Mesodermal cell (in vitro differentiated cells): ENCODE results near the gene USP15.
"Not testable (repeated sequence)": the region's sequence is repeated elsewhere in the genome, so short reads cannot be mapped to it uniquely, and the experiment has no call there.

Source experiments
- H3K27ac ChIP-seq: 2 replicates; pipeline ENCODE4 v1.7.0; 2013; ENCODE audit warnings: mild to moderate bottlenecking, low read depth, low read length, moderate library complexity; ENCODE audit not compliant: severe bottlenecking
- H3K36me3 ChIP-seq: 2 replicates; pipeline ENCODE4 v1.7.1; 2013; ENCODE audit warnings: mild to moderate bottlenecking, low read length, moderate library complexity; ENCODE audit not compliant: control insufficient read depth, insufficient read depth
- H3K4me1 ChIP-seq: one replicate; pipeline ENCODE4 v1.7.1; 2013; ENCODE audit warnings: mild to moderate bottlenecking, low read length; ENCODE audit not compliant: insufficient read depth, control insufficient read depth, poor library complexity, severe bottlenecking
- H3K4me3 ChIP-seq: 2 replicates; pipeline ENCODE4 v1.7.0; 2013; ENCODE audit warnings: low read length, control low read depth, mild to moderate bottlenecking; ENCODE audit not compliant: insufficient read depth, poor library complexity, severe bottlenecking; ENCODE audit errors: extremely low read depth
- H3K9me3 ChIP-seq: 2 replicates; pipeline ENCODE4 v1.7.1; 2013; ENCODE audit warnings: mild to moderate bottlenecking, low read length, moderate library complexity; ENCODE audit not compliant: control insufficient read depth
- WGBS, 2 experiments: methylation state at CpG; one replicate each; pipeline ENCODE4 v1.1.5; 2013; ENCODE audit warnings: missing lambda C conversion rate in 2 of 2; ENCODE audit not compliant: insufficient coverage in 2 of 2; 5-methylcytosine and 5-hydroxymethylcytosine counted together

USP15 gene

GRCh38 chr12:62323386-62323785 lies 63.2 kb downstream of the USP15 start:
- Histone ChIP-seq H3K27ac (no peak overlapping the region), H3K36me3 (peaks cover 21% of the 10 kb centered on the region), H3K4me3 (no peak overlapping the region), H3K4me1 (no peaks in the 10 kb centered on the region), H3K9me3 (no peaks in the 10 kb centered on the region)
- no CpG with 5 or more reads among the region's 2 CpGs for WGBS, 2 experiments

GRCh38 chr12:62328296-62328921 lies 68.2 kb downstream of the USP15 start:
- H3K9me3 ChIP-seq, result no peaks in the 10 kb centered on the region
- H3K4me3 ChIP-seq, result no peak overlapping the region
- no peaks in the 10 kb centered on the region for H3K4me1 ChIP-seq
- H3K36me3 ChIP-seq, result peaks cover 9% of the 10 kb centered on the region
- no peak overlapping the region for H3K27ac ChIP-seq
- WGBS, 2 experiments, result no CpG with 5 or more reads among the region's 1 CpG

DNA sequence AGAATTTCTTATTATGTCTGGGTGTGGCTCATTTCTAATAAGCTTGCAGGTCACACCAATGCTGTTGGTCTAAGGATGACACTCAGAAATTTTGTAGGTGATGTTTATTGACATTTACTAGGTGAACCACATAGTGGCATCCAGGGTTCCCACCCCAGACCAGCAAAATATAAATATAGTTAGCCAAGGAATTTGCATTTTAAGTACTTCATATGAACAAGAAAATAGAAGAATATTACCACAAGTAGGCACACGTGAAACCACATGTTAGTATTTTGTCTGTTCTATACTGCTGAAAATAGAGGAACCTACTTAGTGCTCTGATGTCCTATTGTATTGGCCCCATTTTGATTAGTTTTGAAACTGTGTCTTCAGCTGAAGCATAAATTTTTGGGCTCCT lies 71.1 kb downstream of the USP15 start:
- H3K4me1 ChIP-seq, result no peaks in the 10 kb centered on the region
- WGBS, 2 experiments, result 100% methylated on average over 1 of the region's 1 CpG; no CpG with 5 or more reads in 1 of the 2 experiments
- H3K36me3 ChIP-seq, result peaks cover 9% of the 10 kb centered on the region
- H3K27ac ChIP-seq, result no peak overlapping the region
- no peak overlapping the region for H3K4me3 ChIP-seq
- H3K9me3 ChIP-seq, result no peaks in the 10 kb centered on the region

GRCh38 chr12:62332598-62332997 lies 72.4 kb downstream of the USP15 start:
- Histone ChIP-seq H3K4me3 (no peak overlapping the region), H3K36me3 (peaks cover 12% of the 10 kb centered on the region), H3K4me1 (no peaks in the 10 kb centered on the region), H3K27ac (no peak overlapping the region), H3K9me3 (peaks cover 3% of the 10 kb centered on the region)
- no CpG with 5 or more reads among the region's 1 CpG for WGBS, 2 experiments

DNA sequence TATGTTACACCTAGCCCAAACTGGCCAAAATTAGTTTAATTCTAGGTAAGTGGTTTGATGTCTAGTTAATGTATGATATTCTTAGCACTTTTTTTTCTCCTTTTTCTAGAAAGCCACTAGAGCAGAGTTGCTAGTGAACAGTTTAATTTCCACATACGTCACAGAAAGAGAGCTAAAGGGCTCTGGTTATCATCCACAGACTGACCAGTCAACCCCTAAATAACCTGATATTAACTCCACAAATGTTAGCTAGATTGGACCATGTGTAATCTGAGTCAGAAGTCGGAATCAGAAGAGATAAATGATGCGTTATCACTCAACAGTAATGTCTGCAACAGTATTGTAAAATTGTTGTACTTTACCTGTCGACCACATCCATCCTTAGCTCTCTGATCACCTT lies 74.9 kb downstream of the USP15 start:
- WGBS, 2 experiments, result 100% methylated on average over 1 to 2 of the region's 4 CpGs
- no peak overlapping the region for H3K27ac ChIP-seq
- no peaks in the 10 kb centered on the region for H3K4me1 ChIP-seq
- peaks cover 8% of the 10 kb centered on the region for H3K36me3 ChIP-seq
- no peak overlapping the region for H3K4me3 ChIP-seq
- peaks cover 3% of the 10 kb centered on the region for H3K9me3 ChIP-seq

DNA sequence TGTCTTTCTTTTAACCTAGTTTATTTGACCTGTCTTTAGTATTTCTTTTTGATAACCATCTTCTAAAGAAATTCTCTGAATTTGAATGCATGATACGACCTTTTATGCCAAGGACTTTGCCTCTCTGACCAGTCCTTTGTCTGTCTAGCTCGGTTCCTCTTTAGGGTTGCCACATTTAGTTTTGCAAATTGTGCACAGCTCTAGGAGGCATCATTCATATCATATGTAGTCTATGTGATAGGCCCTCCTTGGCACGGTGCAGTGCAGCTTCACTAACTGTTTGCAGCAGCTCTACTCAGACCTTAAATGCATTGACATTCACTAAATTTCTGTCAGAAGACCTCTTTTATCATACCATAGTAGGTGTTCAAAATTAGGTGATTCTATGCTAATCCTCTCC lies 75.6 kb downstream of the USP15 start:
- WGBS, 2 experiments, result 88% methylated on average over 2 of the region's 3 CpGs; no CpG with 5 or more reads in 1 of the 2 experiments
- H3K36me3 ChIP-seq, result peaks cover 3% of the 10 kb centered on the region
- H3K27ac ChIP-seq, result no peak overlapping the region
- H3K4me1 ChIP-seq, result no peaks in the 10 kb centered on the region
- peaks cover 3% of the 10 kb centered on the region for H3K9me3 ChIP-seq
- H3K4me3 ChIP-seq, result no peak overlapping the region

GRCh38 chr12:62337643-62338042 lies 77.4 kb downstream of the USP15 start:
- H3K36me3 ChIP-seq, H3K4me1 ChIP-seq, H3K9me3 ChIP-seq, H3K27ac ChIP-seq, H3K4me3 ChIP-seq: not testable (repeated sequence)

- H3K27ac ChIP-seq, H3K4me1 ChIP-seq, H3K9me3 ChIP-seq, H3K4me3 ChIP-seq: not testable (repeated sequence)
- H3K36me3 ChIP-seq, result peaks cover 37% of the 10 kb centered on the region
- WGBS, 2 experiments, result 96 to 99% methylated on average over 9 to 10 of the region's 10 CpGs
These were observed 82.6 kb downstream of the USP15 start for GRCh38 chr12:62342614-62343303.

DNA sequence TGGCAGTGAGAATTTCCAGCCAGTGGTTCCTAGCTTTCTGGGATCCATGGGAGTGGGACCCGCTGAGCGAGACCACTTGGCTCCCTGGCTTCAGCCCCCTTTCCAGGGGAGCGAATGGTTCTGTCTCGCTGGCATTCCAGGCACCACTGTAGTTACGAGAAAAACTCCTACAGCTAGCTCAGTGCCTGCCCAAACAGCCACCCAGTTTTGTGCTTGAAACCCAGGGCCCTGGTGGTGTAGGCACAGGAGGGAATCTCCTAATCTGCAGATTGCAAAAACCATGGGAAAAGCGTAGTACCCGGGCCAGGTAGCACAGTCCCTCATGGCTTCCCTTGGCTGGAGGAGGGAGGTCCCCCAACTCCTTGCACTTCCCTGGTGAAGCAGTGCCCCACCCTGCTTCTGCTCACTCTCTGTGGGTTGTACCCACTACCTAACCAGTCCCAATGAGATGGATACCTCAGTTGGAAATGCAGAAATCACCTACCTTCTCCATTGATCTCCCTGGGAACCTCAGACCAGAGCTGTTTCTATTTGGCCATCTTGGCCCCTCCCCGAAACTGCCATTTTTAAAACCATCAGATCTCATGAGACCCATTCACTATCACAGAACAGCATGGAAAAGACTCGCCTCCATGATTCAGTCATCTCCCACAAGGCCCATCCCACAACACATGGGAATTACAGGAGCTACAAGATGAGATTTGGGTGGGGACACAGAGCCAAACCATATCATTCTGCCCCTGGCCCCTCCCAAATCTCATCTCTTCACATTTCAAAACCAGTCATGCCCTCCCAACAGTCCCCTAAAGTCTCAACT lies 83.3 kb downstream of the USP15 start:
- WGBS, 2 experiments, result 96% methylated on average over 4 to 7 of the region's 9 CpGs
- H3K27ac ChIP-seq, H3K4me3 ChIP-seq, H3K4me1 ChIP-seq, H3K9me3 ChIP-seq: not testable (repeated sequence)
- peaks cover 37% of the 10 kb centered on the region for H3K36me3 ChIP-seq

GRCh38 chr12:62344731-62345556 lies 84.7 kb downstream of the USP15 start:
- H3K4me1 ChIP-seq, H3K4me3 ChIP-seq, H3K9me3 ChIP-seq, H3K27ac ChIP-seq: not testable (repeated sequence)
- H3K36me3 ChIP-seq, result peaks cover 37% of the 10 kb centered on the region
- 86 to 90% methylated on average over 4 of the region's 4 CpGs for WGBS, 2 experiments
